Left ventricle myocardium inferior (tissue), 1 donor: ENCODE measurements around the gene TAF15. TPM values are rescaled to one million over a fixed set of nuclear protein-coding genes. Genes with fewer than 3 reads are reported as not detected.

Experiments
- DNase-seq: peaks from one replicate; pipeline ENCODE4 v3.0.0-alpha.2; 2020
- H3K27ac ChIP-seq: fragments of 200-600 bp; replicated peaks from 2 replicates; pipeline ENCODE4 v1.8.0; 2021
- H3K27me3 ChIP-seq: fragments of 200-600 bp; 2 replicates; pipeline ENCODE4 v1.8.0; 2021; ENCODE audit warnings: low read depth
- H3K36me3 ChIP-seq: fragments of 200-600 bp; 2 replicates; pipeline ENCODE4 v1.8.0; 2021
- H3K4me1 ChIP-seq: fragments of 200-600 bp; 2 replicates; pipeline ENCODE4 v1.8.0; 2021
- H3K4me3 ChIP-seq: fragments of 200-600 bp; 2 replicates; pipeline ENCODE4 v1.8.0; 2021; ENCODE audit warnings: mild to moderate bottlenecking, moderate library complexity
- H3K9me3 ChIP-seq: fragments of 200-600 bp; replicated peaks from 2 replicates; pipeline ENCODE4 v1.8.0; 2021
- intact Hi-C: fragments of 100-400 bp; cut with micrococcal nuclease; formaldehyde crosslinking; loops from one replicate; pipeline ENCODE4 v1.11.0; 2022
- total RNA-seq: library from RNA; stranded (reverse); fragmentation: NEBNext Ultra II Directional; extraction: Animal tissue kit (Norgen Biotek cat#: 25700); gene quantifications from one replicate; pipeline ENCODE4 v1.2.1, GENCODE V29; 2021
- TF ChIP-seq, protein P1 (sequence below): fragments of 200-600 bp; IDR thresholded peaks from 2 replicates; pipeline ENCODE4 v1.8.0; 2021; ENCODE audit warnings: antibody characterized with exemption, mild to moderate bottlenecking, borderline replicate concordance
- donor health status: DM: no; HTN: yes; CAD: no; lungs with severe emphysema.

Gene TAF15
- total RNA-seq, 1 donor from 2014 or later = 113 TPM

DNA sequence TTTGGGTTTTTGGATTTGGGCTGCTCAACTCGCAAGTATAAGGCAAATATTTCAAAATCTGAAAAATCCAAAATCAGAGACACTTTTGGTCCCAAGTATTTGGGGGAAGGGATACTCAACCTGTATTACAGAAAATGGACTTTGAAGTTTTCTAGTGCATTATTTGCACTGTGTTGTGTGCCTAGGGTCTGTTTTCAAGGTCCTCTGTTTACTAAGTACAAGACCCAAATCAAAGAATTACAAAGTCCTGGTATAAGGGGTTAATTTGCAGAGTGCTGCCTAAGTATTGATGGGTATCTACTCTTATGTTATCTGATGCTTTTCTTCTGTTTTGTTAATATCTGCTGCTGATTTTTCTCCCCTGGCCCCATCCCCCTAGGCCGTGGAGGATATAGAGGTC is 34.4 kb downstream of the TAF15 start:
- no peak for DNase-seq
- Histone ChIP-seq H3K4me1 (peaks cover 15% of the 10 kb centered on the region), H3K36me3 (peaks cover 90% of the 10 kb centered on the region), H3K27me3 (no peaks in the 10 kb centered on the region), H3K27ac (no peak overlapping the region), H3K9me3 (no peaks in the 10 kb centered on the region), H3K4me3 (no peak overlapping the region)
- intact Hi-C loops = no loop called here
- TF ChIP-seq, protein P1, sequence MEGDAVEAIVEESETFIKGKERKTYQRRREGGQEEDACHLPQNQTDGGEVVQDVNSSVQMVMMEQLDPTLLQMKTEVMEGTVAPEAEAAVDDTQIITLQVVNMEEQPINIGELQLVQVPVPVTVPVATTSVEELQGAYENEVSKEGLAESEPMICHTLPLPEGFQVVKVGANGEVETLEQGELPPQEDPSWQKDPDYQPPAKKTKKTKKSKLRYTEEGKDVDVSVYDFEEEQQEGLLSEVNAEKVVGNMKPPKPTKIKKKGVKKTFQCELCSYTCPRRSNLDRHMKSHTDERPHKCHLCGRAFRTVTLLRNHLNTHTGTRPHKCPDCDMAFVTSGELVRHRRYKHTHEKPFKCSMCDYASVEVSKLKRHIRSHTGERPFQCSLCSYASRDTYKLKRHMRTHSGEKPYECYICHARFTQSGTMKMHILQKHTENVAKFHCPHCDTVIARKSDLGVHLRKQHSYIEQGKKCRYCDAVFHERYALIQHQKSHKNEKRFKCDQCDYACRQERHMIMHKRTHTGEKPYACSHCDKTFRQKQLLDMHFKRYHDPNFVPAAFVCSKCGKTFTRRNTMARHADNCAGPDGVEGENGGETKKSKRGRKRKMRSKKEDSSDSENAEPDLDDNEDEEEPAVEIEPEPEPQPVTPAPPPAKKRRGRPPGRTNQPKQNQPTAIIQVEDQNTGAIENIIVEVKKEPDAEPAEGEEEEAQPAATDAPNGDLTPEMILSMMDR = no peak

DNA sequence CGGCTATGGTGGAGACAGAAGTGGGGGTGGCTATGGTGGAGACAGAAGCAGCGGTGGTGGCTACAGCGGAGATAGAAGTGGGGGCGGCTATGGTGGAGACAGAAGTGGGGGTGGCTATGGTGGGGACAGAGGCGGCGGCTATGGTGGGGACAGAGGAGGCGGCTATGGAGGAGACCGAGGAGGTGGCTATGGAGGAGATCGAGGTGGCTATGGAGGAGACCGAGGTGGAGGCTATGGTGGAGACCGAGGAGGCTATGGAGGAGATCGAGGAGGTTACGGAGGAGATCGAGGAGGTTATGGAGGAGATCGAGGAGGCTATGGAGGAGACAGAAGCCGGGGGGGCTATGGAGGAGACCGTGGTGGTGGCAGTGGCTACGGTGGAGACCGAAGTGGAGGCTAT is 35.3 kb downstream of the TAF15 start:
- no peaks in the 10 kb centered on the region for H3K9me3 ChIP-seq
- H3K27ac ChIP-seq = no peak overlapping the region
- intact Hi-C loops = no loop called here
- no peak for DNase-seq
- TF ChIP-seq, protein P1 = no peak
- H3K4me3 ChIP-seq = no peak overlapping the region
- peaks cover 81% of the 10 kb centered on the region for H3K36me3 ChIP-seq
- peaks cover 15% of the 10 kb centered on the region for H3K4me1 ChIP-seq
- no peaks in the 10 kb centered on the region for H3K27me3 ChIP-seq

DNA sequence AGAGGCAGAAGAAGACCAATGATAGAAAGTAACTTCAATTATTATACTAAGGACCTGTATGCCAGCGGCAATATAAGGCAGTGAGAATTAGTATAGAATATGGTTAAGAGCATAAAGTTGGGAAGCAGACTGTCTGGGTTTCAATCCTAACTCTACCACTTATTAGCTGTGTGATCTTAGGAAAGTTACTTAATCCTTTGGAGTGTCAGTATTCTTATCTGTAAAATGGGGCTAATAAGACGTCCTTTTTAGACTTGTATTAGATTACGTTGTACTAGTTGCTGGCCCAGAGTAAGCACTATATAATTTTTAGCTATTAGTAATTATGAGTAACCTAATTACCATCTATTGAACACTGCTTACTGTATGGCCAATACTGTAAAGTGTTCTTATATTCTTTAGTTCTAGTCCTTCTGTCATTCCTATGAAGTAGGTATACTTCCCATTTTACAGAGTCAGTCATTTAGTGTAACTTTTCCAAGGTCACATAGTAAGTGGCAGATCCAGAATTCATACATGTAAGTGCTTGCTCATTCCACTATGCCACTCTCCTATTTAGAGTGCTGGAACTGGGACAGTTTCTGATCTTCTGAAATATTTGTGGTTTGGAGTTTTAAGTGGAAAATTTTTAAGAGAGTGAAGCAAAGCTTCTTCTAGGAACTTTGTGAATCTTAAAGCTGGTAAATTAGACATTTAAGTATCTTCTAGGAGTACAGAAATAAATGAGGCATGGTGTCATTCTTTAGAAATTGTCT is 36.9 kb downstream of the TAF15 start:
- no peak for DNase-seq
- intact Hi-C loops = no loop called here
- H3K27me3 ChIP-seq = no peaks in the 10 kb centered on the region
- H3K9me3 ChIP-seq = no peaks in the 10 kb centered on the region
- H3K4me1 ChIP-seq = peaks cover 15% of the 10 kb centered on the region
- no peak overlapping the region for H3K4me3 ChIP-seq
- peaks cover 64% of the 10 kb centered on the region for H3K36me3 ChIP-seq
- TF ChIP-seq, protein P1 = no peak
- no peak overlapping the region for H3K27ac ChIP-seq

DNA sequence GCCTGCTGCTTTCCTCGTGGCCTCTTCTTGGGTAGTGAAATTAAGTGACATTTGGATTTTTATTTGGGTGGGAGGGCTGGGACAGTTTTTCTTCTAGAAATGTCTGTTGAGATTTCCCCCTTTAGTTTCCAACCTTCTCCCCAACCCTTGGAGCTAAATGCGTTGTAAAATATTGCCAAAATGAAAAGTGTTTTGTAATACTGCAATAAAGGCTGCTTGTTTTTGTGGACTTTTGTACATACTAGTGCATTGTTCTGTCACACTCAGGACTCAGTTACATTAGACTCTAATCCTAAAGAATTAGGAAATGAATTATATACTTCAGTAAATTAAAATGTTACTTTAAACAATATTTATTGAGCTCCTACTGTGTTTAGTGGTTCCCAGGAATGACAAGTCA is 37.7 kb downstream of the TAF15 start:
- H3K27ac ChIP-seq = no peak overlapping the region
- TF ChIP-seq, protein P1 = no peak
- intact Hi-C loops = no loop called here
- H3K4me1 ChIP-seq = peaks cover 15% of the 10 kb centered on the region
- H3K27me3 ChIP-seq = no peaks in the 10 kb centered on the region
- DNase-seq = no peak
- peaks cover 56% of the 10 kb centered on the region for H3K36me3 ChIP-seq
- no peak overlapping the region for H3K4me3 ChIP-seq
- H3K9me3 ChIP-seq = no peaks in the 10 kb centered on the region

DNA sequence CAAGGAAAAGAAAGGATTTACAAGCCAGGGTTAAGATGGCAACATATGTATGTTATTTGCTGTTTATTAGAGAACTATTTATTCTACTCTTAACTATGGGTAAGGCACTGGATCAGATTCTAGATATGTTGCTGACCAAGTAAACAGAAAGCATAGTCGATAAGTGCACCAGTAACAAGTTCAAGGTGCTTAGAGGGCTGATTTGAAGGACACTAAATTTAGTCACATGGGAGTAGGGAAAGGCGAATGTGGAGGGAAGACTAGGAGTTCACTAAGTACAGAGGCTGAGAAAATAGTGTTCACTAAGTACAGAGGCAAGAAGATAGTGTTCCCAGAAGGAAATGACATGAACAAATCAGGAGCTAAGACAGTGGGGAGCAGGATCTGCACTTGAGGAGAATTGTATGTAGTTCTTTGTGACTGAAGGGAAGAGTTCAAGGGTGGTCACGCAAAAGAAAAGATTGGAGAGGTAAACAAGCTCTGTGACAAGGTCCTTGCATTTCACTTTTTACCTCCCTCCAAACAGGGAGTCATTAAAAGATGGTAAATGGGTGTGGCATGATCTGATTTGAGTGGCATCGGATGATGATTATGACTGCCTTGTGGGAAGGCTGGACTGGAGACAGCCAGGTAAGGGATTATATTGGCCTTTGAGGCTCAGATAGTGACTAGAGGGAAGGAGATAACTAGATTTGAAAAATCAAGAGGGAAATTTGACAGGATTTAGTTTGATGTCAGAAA is 38.5 kb downstream of the TAF15 start:
- intact Hi-C loops = no loop called here
- peaks cover 15% of the 10 kb centered on the region for H3K4me1 ChIP-seq
- H3K27ac ChIP-seq = peak overlapping the region; percentile 1
- no peaks in the 10 kb centered on the region for H3K9me3 ChIP-seq
- peaks cover 48% of the 10 kb centered on the region for H3K36me3 ChIP-seq
- H3K27me3 ChIP-seq = no peaks in the 10 kb centered on the region
- no peak overlapping the region for H3K4me3 ChIP-seq
- TF ChIP-seq, protein P1 = no peak
- DNase-seq = no peak
